HG03432 (cell line): Measurements from ENCODE around the gene FHIP1B.

Experiments
- ATAC-seq: cut with Tn5 transposase; IDR thresholded peaks from one replicate; pipeline ENCODE4 v1.9.1; 2021; ENCODE audit warnings: mild to moderate bottlenecking, moderate library complexity; ENCODE audit not compliant: unreplicated experiment

FHIP1B gene

GRCh38 chr11:6203327-6203726 is 31.1 kb downstream of the FHIP1B start:
- peak; percentile 87 for ATAC-seq

- no peak for ATAC-seq
Observed at GRCh38 chr11:6202041-6202440, 32.4 kb downstream of the FHIP1B start.

GRCh38 chr11:6201481-6201880 is 33.0 kb downstream of the FHIP1B start:
- ATAC-seq = no peak

GRCh38 chr11:6200975-6201374 is 33.5 kb downstream of the FHIP1B start:
- ATAC-seq = no peak

- ATAC-seq = no peak
Observed at GRCh38 chr11:6199174-6199810, 35.1 kb downstream of the FHIP1B start, which contains the start of gene OR52W1. OR52W1 (plus strand) TSS chr11:6199224; CDS start chr11:6199224, 0 bp downstream.

GRCh38 chr11:6197466-6198200 is 36.8 kb downstream of the FHIP1B start:
- no peak for ATAC-seq

- peak; percentile 49 for ATAC-seq
Observed at GRCh38 chr11:6196396-6196795, 38.0 kb downstream of the FHIP1B start.

GRCh38 chr11:6194065-6194581 is 40.3 kb downstream of the FHIP1B start:
- no peak for ATAC-seq

- ATAC-seq = no peak
Observed at GRCh38 chr11:6191742-6192141, 42.7 kb downstream of the FHIP1B start.

GRCh38 chr11:6175440-6175839 is 59.0 kb downstream of the FHIP1B start:
- no peak for ATAC-seq

GRCh38 chr11:6170226-6170625 is 64.2 kb downstream of the FHIP1B start, which contains the start of gene OR52B2:
OR52B2 (minus strand) TSS chr11:6170326; CDS start chr11:6170326, 0 bp downstream.
- no peak for ATAC-seq
